DOHH2 (cell line): Measurements from ENCODE around the gene CDH1.

Experiments used
- H3F3A ChIP-seq: fragments of 200-600 bp; sonication (generic), shearing (Covaris generic); 2 replicates; pipeline ENCODE4 v1.6.0; 2016; ENCODE audit warnings: antibody characterized with exemption, mild to moderate bottlenecking; ENCODE audit not compliant: control insufficient read depth, insufficient read depth
- H3K27ac ChIP-seq: fragments of 200-600 bp; sonication (generic); 2 replicates; pipeline ENCODE4 v1.5.1; 2014; ENCODE audit warnings: low read depth, mild to moderate bottlenecking, low read length, moderate library complexity
- H3K27me3 ChIP-seq: fragments of 200-600 bp; sonication (generic); 2 replicates; pipeline ENCODE4 v1.6.1; 2014; ENCODE audit warnings: mild to moderate bottlenecking, low read length, mixed read lengths; ENCODE audit not compliant: control insufficient read depth
- H3K36me3 ChIP-seq: fragments of 200-600 bp; sonication (generic); 2 replicates; pipeline ENCODE4 v1.6.1; 2014; ENCODE audit warnings: mild to moderate bottlenecking, low read length, moderate library complexity, mixed read lengths; ENCODE audit not compliant: control insufficient read depth
- H3K4me1 ChIP-seq: fragments of 200-600 bp; sonication (generic); 2 replicates; pipeline ENCODE4 v1.6.1; 2014; ENCODE audit warnings: mild to moderate bottlenecking, low read length, mixed read lengths; ENCODE audit not compliant: control insufficient read depth
- H3K4me2 ChIP-seq: fragments of 200-600 bp; sonication (generic); 2 replicates; pipeline ENCODE4 v1.6.0; 2014; ENCODE audit warnings: mild to moderate bottlenecking, low read length, moderate library complexity
- H3K4me3 ChIP-seq: fragments of 200-600 bp; sonication (generic); 2 replicates; pipeline ENCODE4 v1.5.1; 2014; ENCODE audit warnings: mild to moderate bottlenecking, low read length, mixed read lengths
- H3K79me2 ChIP-seq: fragments of 200-600 bp; sonication (generic); 2 replicates; pipeline ENCODE4 v1.6.1; 2014; ENCODE audit warnings: mild to moderate bottlenecking, low read length, mixed read lengths; ENCODE audit not compliant: control insufficient read depth
- H3K9me2 ChIP-seq: fragments of 200-600 bp; sonication (generic); replicated peaks from 2 replicates; pipeline ENCODE4 v1.6.1; 2014; ENCODE audit warnings: mild to moderate bottlenecking, low read length, mixed read lengths; ENCODE audit not compliant: control insufficient read depth
- H3K9me3 ChIP-seq: fragments of 200-600 bp; sonication (generic); 2 replicates; pipeline ENCODE4 v1.6.1; 2014; ENCODE audit warnings: antibody characterized with exemption, low read length, mixed read lengths; ENCODE audit not compliant: control insufficient read depth, insufficient read depth
- H4K20me1 ChIP-seq: fragments of 200-600 bp; sonication (generic); 2 replicates; pipeline ENCODE4 v1.6.0; 2014; ENCODE audit warnings: low read depth, mild to moderate bottlenecking, antibody characterized with exemption, low read length, moderate library complexity; ENCODE audit not compliant: control insufficient read depth, insufficient read depth
- EZH2phosphoT487 ChIP-seq: fragments of 200-600 bp; sonication (generic); IDR thresholded peaks from 2 replicates; pipeline ENCODE4 v1.6.1; 2017; ENCODE audit warnings: borderline replicate concordance, mild to moderate bottlenecking, antibody characterized with exemption, low read length, moderate library complexity, mixed read lengths
- TF ChIP-seq, protein P1 (sequence below): fragments of 200-600 bp; sonication (generic); IDR thresholded peaks from one replicate; pipeline ENCODE4 v1.5.1; 2014; ENCODE audit warnings: antibody characterized with exemption, mild to moderate bottlenecking, low read depth, low read length; ENCODE audit not compliant: poor library complexity, severe bottlenecking

Gene CDH1

DNA sequence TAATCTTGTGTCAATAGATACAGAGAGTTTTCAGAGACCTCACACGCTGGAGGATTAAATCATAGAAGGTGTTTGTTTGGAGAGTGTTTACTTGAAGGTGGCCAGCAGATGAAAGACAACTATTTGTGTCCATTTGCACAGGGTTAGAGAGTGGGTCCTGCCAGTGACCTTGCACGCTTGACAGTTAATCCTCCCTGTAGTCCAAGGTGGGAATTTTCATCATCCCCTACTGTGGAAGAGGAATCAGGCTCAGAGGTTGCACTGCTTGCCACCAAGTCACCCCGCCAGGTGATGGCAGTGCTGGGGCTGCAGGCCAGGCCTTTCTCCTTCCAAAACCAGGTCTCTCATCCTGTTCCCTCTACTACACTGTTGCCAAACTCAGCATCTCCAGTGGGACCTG lies 12.3 kb downstream of the CDH1 start:
- H3K9me2 ChIP-seq = no peaks in the 10 kb centered on the region
- H3K79me2 ChIP-seq = no peaks in the 10 kb centered on the region
- TF ChIP-seq, protein P1, sequence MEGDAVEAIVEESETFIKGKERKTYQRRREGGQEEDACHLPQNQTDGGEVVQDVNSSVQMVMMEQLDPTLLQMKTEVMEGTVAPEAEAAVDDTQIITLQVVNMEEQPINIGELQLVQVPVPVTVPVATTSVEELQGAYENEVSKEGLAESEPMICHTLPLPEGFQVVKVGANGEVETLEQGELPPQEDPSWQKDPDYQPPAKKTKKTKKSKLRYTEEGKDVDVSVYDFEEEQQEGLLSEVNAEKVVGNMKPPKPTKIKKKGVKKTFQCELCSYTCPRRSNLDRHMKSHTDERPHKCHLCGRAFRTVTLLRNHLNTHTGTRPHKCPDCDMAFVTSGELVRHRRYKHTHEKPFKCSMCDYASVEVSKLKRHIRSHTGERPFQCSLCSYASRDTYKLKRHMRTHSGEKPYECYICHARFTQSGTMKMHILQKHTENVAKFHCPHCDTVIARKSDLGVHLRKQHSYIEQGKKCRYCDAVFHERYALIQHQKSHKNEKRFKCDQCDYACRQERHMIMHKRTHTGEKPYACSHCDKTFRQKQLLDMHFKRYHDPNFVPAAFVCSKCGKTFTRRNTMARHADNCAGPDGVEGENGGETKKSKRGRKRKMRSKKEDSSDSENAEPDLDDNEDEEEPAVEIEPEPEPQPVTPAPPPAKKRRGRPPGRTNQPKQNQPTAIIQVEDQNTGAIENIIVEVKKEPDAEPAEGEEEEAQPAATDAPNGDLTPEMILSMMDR = no peak
- TF ChIP-seq EZH2phosphoT487 = no peak
- no peaks in the 10 kb centered on the region for H3K36me3 ChIP-seq
- no peaks in the 10 kb centered on the region for H3K27me3 ChIP-seq
- no peaks in the 10 kb centered on the region for H4K20me1 ChIP-seq
- no peaks in the 10 kb centered on the region for H3F3A ChIP-seq
- H3K4me2 ChIP-seq = no peak overlapping the region
- no peak overlapping the region for H3K27ac ChIP-seq
- no peak overlapping the region for H3K4me3 ChIP-seq
- H3K4me1 ChIP-seq = no peaks in the 10 kb centered on the region
- no peaks in the 10 kb centered on the region for H3K9me3 ChIP-seq

DNA sequence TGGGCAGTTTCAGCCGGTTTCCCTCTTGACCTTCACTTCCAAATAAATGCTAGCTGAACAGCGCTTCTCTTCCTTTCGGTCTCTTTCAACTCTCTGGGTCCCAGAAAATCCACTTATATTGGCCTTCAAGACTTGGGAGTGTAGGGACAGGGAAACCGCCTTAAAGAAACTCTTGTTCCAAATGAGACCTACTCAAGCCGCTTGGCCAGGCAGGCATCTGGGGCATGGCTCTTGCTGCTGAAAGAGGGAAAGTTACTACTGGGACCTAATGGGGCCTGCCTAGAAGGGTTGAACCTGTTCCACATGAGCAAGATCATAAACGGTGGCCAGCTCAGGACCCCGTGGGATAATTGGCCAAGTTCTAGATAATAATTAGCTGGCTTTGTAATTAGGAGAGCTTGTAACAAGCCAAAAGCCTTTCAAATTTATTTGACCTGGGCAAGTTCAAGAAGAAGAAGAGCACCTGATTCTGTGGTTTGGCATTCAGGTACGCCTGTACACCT lies 13.2 kb downstream of the CDH1 start:
- Histone ChIP-seq H3K27me3 (no peaks in the 10 kb centered on the region), H3K9me3 (no peaks in the 10 kb centered on the region), H3K4me3 (no peak overlapping the region), H3K27ac (no peak overlapping the region), H3K36me3 (no peaks in the 10 kb centered on the region), H3K79me2 (no peaks in the 10 kb centered on the region), H3K4me1 (no peaks in the 10 kb centered on the region), H3K4me2 (no peak overlapping the region), H3F3A (no peaks in the 10 kb centered on the region), H4K20me1 (no peaks in the 10 kb centered on the region), H3K9me2 (no peaks in the 10 kb centered on the region)
- TF ChIP-seq EZH2phosphoT487 = no peak
- TF ChIP-seq, protein P1 = no peak

DNA sequence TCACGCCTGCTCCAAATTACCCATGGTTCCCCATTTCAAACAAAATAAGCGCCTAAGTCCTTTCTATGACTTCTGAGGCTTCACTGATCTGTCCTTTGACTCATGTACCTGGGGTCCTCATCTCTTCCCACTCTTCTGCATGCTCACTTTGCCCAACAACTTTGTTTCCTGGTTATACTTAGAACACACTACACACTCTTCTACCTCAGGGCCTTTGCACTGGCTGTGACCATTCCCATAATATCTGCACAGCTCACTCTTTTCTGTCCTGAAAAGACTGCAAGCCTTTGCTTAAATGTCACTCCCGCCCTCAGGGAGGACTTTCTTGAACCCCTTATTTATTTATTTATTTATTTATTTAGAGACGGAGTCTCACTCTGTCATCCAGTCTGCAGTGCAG lies 14.1 kb downstream of the CDH1 start:
- no peaks in the 10 kb centered on the region for H3K9me2 ChIP-seq
- no peaks in the 10 kb centered on the region for H3F3A ChIP-seq
- no peaks in the 10 kb centered on the region for H3K9me3 ChIP-seq
- no peak overlapping the region for H3K4me3 ChIP-seq
- H3K79me2 ChIP-seq = no peaks in the 10 kb centered on the region
- H3K4me2 ChIP-seq = no peak overlapping the region
- 0 out of 2 replicates have a peak, but pooled peaks cover 2% of the 10 kb centered on the region for H3K27me3 ChIP-seq
- TF ChIP-seq EZH2phosphoT487 = no peak
- TF ChIP-seq, protein P1 = no peak
- no peak overlapping the region for H3K27ac ChIP-seq
- H3K4me1 ChIP-seq = no peaks in the 10 kb centered on the region
- H3K36me3 ChIP-seq = no peaks in the 10 kb centered on the region
- H4K20me1 ChIP-seq = no peaks in the 10 kb centered on the region
